NCI-H1436 (cell line): ENCODE data around the gene PATJ.
"Not testable (repeated sequence)": the region's sequence is repeated elsewhere in the genome, so short reads cannot be mapped to it uniquely, and the experiment has no call there.

Experiments
- DNase-seq: peaks from one replicate; lab custom pipeline; 2025; lab: John Stamatoyannopoulos, UW

Gene PATJ

GRCh38 chr1:61748566-61748965 lies 6.3 kb downstream of the PATJ start:
- no peak for DNase-seq

GRCh38 chr1:61749574-61749973 lies 7.3 kb downstream of the PATJ start:
- no peak for DNase-seq

GRCh38 chr1:61752921-61753389 lies 10.7 kb downstream of the PATJ start:
- no peak for DNase-seq

GRCh38 chr1:61753998-61754508 lies 11.8 kb downstream of the PATJ start:
- no peak for DNase-seq

- no peak for DNase-seq
Observed at GRCh38 chr1:61754545-61754944, 12.3 kb downstream of the PATJ start.

- DNase-seq: no peak
Observed at GRCh38 chr1:61756773-61757172, 14.5 kb downstream of the PATJ start.

GRCh38 chr1:61757950-61758349 lies 15.7 kb downstream of the PATJ start:
- no peak for DNase-seq

GRCh38 chr1:61770131-61770530 lies 27.9 kb downstream of the PATJ start:
- DNase-seq: no peak

- DNase-seq: no peak
Observed at GRCh38 chr1:61776091-61776490, 33.8 kb downstream of the PATJ start.

- no peak for DNase-seq
Observed at GRCh38 chr1:61779231-61779630, 37.0 kb downstream of the PATJ start.

- no peak for DNase-seq
Observed at GRCh38 chr1:61781151-61781550, 38.9 kb downstream of the PATJ start.

GRCh38 chr1:61782771-61783170 lies 40.5 kb downstream of the PATJ start:
- DNase-seq: no peak

GRCh38 chr1:61784726-61785125 lies 42.4 kb downstream of the PATJ start:
- DNase-seq: no peak

- DNase-seq: no peak
Observed at GRCh38 chr1:61790837-61791236, 48.6 kb downstream of the PATJ start.

GRCh38 chr1:61797045-61797755 lies 54.9 kb downstream of the PATJ start:
- DNase-seq: no peak

GRCh38 chr1:61801047-61801446 lies 58.8 kb downstream of the PATJ start:
- not testable (repeated sequence) for DNase-seq

- no peak for DNase-seq
Observed at GRCh38 chr1:61807606-61808140, 65.4 kb downstream of the PATJ start.

GRCh38 chr1:61808321-61808720 lies 66.0 kb downstream of the PATJ start:
- DNase-seq: no peak

- no peak for DNase-seq
Observed at GRCh38 chr1:61808968-61809367, 66.7 kb downstream of the PATJ start.

GRCh38 chr1:61812916-61813315 lies 70.6 kb downstream of the PATJ start:
- no peak for DNase-seq

- DNase-seq: no peak
Observed at GRCh38 chr1:61816191-61816590, 73.9 kb downstream of the PATJ start.

- no peak for DNase-seq
Observed at GRCh38 chr1:61818992-61819391, 76.7 kb downstream of the PATJ start.

GRCh38 chr1:61819421-61819820 lies 77.1 kb downstream of the PATJ start:
- no peak for DNase-seq

- DNase-seq: no peak
Observed at GRCh38 chr1:61825393-61825792, 83.1 kb downstream of the PATJ start.
